HepG2 (cell line): Measurements from ENCODE around the gene IPPK. TPM values are rescaled to one million over a fixed set of nuclear protein-coding genes. Genes with fewer than 3 reads are reported as not detected.

Experiments
- CREM ChIP-seq, 2 experiments: sonication (generic) in 1 of 2; formaldehyde crosslinking in 1 of 2; IDR thresholded peaks; 2 replicates each; pipeline versions ENCODE4 v1.4.0 to v1.6.1; 2016 to 2020; ENCODE audit warnings: antibody characterized with exemption in 1 of 2, mild to moderate bottlenecking in 1 of 2, missing genetic modification reagents in 1 of 2
- FOXA3 ChIP-seq: IDR thresholded peaks from 2 replicates; pipeline ENCODE4 v1.6.1; 2016; ENCODE audit warnings: missing genetic modification reagents, missing compliant biosample characterization
- GATAD2A ChIP-seq: IDR thresholded peaks from 2 replicates; pipeline ENCODE4 v1.6.1; 2016
- HOXA3 ChIP-seq: sonication (generic); formaldehyde crosslinking; IDR thresholded peaks from 2 replicates; pipeline ENCODE4 v1.5.0; 2020; ENCODE audit warnings: missing genetic modification reagents
- MED1 ChIP-seq: sonication (generic); formaldehyde crosslinking; IDR thresholded peaks from 2 replicates; pipeline ENCODE4 v1.4.0; 2020; ENCODE audit warnings: missing genetic modification reagents
- RCOR2 ChIP-seq: IDR thresholded peaks from 2 replicates; pipeline ENCODE4 v1.6.1; 2016; ENCODE audit warnings: missing biosample characterization, missing genetic modification reagents
- ZBTB38 ChIP-seq: sonication (generic); formaldehyde crosslinking; IDR thresholded peaks from 2 replicates; pipeline ENCODE4 v1.5.1; 2020; ENCODE audit warnings: mild to moderate bottlenecking, missing genetic modification reagents
- ZNF253 ChIP-seq: sonication (generic); formaldehyde crosslinking; IDR thresholded peaks from 2 replicates; pipeline ENCODE4 v1.8.0; 2022; ENCODE audit warnings: mild to moderate bottlenecking, missing genetic modification reagents, borderline replicate concordance
- ZNF335 ChIP-seq: sonication (generic); formaldehyde crosslinking; IDR thresholded peaks from 2 replicates; pipeline ENCODE4 v1.4.0; 2020; ENCODE audit warnings: missing genetic modification reagents
- ZNF841 ChIP-seq: sonication (generic); formaldehyde crosslinking; IDR thresholded peaks from 2 replicates; pipeline ENCODE4 v1.8.1; 2023; ENCODE audit warnings: missing genetic modification reagents, borderline replicate concordance
- polyA plus RNA-seq, 8 experiments: library from polyadenylated mRNA; depleted of rRNA in 3 of 8; stranded (reverse) in 7 of 8; unstranded in 1 of 8; fragments of >200 nt; fragmentation: Illumina TruSeq in 4 of 8; extraction: Trizol in 4 of 8; gene quantifications; 2 replicates each; pipeline versions ENCODE4 v1.2.1 to v1.2.3, GENCODE V29; 2011 to 2016; ENCODE audit warnings: low read depth in 4 of 8, missing spikeins in 1 of 8, mixed read lengths in 1 of 8; ENCODE audit not compliant: insufficient read depth in 1 of 8
- total RNA-seq, 5 experiments: library from RNA; depleted of rRNA; stranded (reverse); fragments of >200 nt; fragmentation: Illumina TruSeq; extraction: Trizol; gene quantifications; 2 replicates each; pipeline ENCODE4 v1.2.3, GENCODE V29; 2016; ENCODE audit warnings: low read depth in 1 of 5
- TF ChIP-seq, protein P1 (sequence below): sonication (generic); formaldehyde crosslinking; IDR thresholded peaks from 2 replicates; pipeline ENCODE4 v1.5.0; 2020; ENCODE audit warnings: mild to moderate bottlenecking, missing genetic modification reagents, borderline replicate concordance
- TF ChIP-seq, protein P2 (sequence below): IDR thresholded peaks from 2 replicates; pipeline ENCODE4 v1.4.0; 2020; ENCODE audit warnings: mild to moderate bottlenecking, missing genetic modification reagents
- TF ChIP-seq, protein P3 (sequence below): sonication (generic); formaldehyde crosslinking; IDR thresholded peaks from 2 replicates; pipeline ENCODE4 v1.4.0; 2020; ENCODE audit warnings: missing genetic modification reagents, mild to moderate bottlenecking, borderline replicate concordance
- TF ChIP-seq, protein P4 (sequence below): sonication (generic); formaldehyde crosslinking; IDR thresholded peaks from 2 replicates; pipeline ENCODE4 v1.5.1; 2020; ENCODE audit warnings: mild to moderate bottlenecking, missing genetic modification reagents, borderline replicate concordance

IPPK gene
- total and polyA plus RNA-seq, 2 of the 13 experiments (the other 11 are each of a cell fraction or from before 2014, with no cell fraction given): 9.9 to 14.1 TPM

DNA sequence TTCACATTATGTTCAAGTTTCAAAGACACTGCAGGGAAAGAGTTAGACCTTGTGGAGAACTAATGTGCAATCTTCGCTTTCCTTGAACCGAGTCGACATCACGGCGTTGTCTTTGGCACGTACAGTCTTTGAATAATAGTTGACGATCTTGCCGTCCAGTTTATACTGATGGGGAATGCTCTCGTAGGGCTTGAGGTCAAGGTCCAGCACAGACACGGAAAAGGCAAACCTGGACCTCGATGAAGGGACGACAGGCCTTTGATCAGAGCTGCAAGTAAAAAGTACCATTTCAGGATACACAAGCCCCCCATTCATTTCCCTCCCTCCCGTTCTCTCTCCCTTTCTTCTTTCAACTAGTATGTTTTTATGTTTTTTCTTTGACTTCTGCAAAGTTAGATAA, 54.1 kb downstream of the IPPK start (continued):
- TF ChIP-seq, protein P1, sequence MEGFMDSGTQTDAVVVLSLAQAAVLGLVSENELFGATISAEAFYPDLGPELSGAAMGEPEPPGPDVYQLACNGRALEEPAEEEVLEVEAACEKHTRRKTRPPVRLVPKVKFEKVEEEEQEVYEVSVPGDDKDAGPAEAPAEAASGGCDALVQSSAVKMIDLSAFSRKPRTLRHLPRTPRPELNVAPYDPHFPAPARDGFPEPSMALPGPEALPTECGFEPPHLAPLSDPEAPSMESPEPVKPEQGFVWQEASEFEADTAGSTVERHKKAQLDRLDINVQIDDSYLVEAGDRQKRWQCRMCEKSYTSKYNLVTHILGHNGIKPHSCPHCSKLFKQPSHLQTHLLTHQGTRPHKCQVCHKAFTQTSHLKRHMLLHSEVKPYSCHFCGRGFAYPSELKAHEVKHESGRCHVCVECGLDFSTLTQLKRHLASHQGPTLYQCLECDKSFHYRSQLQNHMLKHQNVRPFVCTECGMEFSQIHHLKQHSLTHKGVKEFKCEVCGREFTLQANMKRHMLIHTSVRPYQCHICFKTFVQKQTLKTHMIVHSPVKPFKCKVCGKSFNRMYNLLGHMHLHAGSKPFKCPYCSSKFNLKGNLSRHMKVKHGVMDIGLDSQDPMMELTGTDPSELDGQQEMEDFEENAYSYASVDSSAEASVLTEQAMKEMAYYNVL: peak; percentile 55; the same call in 1 of the 2 replicates
- no peak for TF ChIP-seq ZNF335 (CRISPR knock-in tag)
- TF ChIP-seq, protein P2, sequence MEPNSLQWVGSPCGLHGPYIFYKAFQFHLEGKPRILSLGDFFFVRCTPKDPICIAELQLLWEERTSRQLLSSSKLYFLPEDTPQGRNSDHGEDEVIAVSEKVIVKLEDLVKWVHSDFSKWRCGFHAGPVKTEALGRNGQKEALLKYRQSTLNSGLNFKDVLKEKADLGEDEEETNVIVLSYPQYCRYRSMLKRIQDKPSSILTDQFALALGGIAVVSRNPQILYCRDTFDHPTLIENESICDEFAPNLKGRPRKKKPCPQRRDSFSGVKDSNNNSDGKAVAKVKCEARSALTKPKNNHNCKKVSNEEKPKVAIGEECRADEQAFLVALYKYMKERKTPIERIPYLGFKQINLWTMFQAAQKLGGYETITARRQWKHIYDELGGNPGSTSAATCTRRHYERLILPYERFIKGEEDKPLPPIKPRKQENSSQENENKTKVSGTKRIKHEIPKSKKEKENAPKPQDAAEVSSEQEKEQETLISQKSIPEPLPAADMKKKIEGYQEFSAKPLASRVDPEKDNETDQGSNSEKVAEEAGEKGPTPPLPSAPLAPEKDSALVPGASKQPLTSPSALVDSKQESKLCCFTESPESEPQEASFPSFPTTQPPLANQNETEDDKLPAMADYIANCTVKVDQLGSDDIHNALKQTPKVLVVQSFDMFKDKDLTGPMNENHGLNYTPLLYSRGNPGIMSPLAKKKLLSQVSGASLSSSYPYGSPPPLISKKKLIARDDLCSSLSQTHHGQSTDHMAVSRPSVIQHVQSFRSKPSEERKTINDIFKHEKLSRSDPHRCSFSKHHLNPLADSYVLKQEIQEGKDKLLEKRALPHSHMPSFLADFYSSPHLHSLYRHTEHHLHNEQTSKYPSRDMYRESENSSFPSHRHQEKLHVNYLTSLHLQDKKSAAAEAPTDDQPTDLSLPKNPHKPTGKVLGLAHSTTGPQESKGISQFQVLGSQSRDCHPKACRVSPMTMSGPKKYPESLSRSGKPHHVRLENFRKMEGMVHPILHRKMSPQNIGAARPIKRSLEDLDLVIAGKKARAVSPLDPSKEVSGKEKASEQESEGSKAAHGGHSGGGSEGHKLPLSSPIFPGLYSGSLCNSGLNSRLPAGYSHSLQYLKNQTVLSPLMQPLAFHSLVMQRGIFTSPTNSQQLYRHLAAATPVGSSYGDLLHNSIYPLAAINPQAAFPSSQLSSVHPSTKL (CRISPR knock-in tag): peak; percentile 53; the same call in 1 of the 2 replicates
- peak; percentile 41 for TF ChIP-seq FOXA3
- TF ChIP-seq GATAD2A (CRISPR knock-in tag): peak; percentile 31; the same call in 1 of the 2 replicates
- TF ChIP-seq, protein P3, sequence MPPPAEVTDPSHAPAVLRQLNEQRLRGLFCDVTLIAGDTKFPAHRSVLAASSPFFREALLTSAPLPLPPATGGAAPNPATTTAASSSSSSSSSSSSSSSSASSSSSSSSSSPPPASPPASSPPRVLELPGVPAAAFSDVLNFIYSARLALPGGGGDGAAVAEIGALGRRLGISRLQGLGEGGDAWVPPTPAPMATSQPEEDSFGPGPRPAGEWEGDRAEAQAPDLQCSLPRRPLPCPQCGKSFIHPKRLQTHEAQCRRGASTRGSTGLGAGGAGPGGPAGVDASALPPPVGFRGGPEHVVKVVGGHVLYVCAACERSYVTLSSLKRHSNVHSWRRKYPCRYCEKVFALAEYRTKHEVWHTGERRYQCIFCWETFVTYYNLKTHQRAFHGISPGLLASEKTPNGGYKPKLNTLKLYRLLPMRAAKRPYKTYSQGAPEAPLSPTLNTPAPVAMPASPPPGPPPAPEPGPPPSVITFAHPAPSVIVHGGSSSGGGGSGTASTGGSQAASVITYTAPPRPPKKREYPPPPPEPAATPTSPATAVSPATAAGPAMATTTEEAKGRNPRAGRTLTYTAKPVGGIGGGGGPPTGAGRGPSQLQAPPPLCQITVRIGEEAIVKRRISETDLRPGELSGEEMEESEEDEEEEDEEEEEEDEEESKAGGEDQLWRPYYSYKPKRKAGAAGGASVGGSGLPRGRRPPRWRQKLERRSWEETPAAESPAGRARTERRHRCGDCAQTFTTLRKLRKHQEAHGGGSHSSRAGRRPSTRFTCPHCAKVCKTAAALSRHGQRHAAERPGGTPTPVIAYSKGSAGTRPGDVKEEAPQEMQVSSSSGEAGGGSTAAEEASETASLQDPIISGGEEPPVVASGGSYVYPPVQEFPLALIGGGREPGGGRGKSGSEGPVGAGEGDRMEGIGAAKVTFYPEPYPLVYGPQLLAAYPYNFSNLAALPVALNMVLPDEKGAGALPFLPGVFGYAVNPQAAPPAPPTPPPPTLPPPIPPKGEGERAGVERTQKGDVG: peak; percentile 3; the same call in 1 of the 2 replicates
- TF ChIP-seq RCOR2 (CRISPR knock-in tag): no peak
- TF ChIP-seq ZBTB38 (CRISPR knock-in tag): peak; percentile 95
- peak; percentile 57 for TF ChIP-seq MED1 (CRISPR knock-in tag)
- TF ChIP-seq, protein P4, sequence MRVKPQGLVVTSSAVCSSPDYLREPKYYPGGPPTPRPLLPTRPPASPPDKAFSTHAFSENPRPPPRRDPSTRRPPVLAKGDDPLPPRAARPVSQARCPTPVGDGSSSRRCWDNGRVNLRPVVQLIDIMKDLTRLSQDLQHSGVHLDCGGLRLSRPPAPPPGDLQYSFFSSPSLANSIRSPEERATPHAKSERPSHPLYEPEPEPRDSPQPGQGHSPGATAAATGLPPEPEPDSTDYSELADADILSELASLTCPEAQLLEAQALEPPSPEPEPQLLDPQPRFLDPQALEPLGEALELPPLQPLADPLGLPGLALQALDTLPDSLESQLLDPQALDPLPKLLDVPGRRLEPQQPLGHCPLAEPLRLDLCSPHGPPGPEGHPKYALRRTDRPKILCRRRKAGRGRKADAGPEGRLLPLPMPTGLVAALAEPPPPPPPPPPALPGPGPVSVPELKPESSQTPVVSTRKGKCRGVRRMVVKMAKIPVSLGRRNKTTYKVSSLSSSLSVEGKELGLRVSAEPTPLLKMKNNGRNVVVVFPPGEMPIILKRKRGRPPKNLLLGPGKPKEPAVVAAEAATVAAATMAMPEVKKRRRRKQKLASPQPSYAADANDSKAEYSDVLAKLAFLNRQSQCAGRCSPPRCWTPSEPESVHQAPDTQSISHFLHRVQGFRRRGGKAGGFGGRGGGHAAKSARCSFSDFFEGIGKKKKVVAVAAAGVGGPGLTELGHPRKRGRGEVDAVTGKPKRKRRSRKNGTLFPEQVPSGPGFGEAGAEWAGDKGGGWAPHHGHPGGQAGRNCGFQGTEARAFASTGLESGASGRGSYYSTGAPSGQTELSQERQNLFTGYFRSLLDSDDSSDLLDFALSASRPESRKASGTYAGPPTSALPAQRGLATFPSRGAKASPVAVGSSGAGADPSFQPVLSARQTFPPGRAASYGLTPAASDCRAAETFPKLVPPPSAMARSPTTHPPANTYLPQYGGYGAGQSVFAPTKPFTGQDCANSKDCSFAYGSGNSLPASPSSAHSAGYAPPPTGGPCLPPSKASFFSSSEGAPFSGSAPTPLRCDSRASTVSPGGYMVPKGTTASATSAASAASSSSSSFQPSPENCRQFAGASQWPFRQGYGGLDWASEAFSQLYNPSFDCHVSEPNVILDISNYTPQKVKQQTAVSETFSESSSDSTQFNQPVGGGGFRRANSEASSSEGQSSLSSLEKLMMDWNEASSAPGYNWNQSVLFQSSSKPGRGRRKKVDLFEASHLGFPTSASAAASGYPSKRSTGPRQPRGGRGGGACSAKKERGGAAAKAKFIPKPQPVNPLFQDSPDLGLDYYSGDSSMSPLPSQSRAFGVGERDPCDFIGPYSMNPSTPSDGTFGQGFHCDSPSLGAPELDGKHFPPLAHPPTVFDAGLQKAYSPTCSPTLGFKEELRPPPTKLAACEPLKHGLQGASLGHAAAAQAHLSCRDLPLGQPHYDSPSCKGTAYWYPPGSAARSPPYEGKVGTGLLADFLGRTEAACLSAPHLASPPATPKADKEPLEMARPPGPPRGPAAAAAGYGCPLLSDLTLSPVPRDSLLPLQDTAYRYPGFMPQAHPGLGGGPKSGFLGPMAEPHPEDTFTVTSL (CRISPR knock-in tag): 0 out of 2 replicates have a peak, but pooled peaks have one; percentile 32
- TF ChIP-seq ZNF841 (CRISPR knock-in tag): no peak
- no peak for TF ChIP-seq ZNF253
- TF ChIP-seq HOXA3: peak; percentile 18; the same call in 1 of the 2 replicates
- TF ChIP-seq CREM (IDR thresholded peaks at IDR 0.05): peak; percentile 27; the same call in 1 of the 2 replicates
- TF ChIP-seq CREM (CRISPR knock-in tag; IDR thresholded peaks at IDR 0.05): no peak
